ENCODE measurements around the gene SLC50A1. TPM values are rescaled to one million over a fixed set of nuclear protein-coding genes. Genes with fewer than 3 reads are reported as not detected.

The SLC50A1 gene
- total RNA-seq, 1 experiment from 2014 or later, result 24.9 TPM

DNA sequence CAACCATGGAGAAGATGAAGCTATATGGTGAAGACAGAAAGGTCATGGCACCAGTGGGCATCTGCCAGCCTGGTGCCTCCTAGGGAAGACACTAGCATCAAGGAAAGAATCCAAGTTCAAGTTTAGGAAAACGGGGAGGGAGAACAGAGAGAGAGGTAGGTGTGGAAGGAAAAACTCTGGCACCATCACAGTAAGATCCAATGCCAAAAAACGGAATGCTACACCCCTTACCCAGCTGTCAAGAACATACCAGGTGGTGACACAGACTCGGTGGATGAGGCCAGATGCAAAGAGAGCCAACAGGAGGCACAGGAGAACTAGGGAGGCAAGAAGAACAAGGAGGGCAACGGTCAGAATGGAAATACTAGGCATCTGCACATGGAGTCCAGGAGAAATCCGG, 33.9 kb downstream of the SLC50A1 start:
- whole genome bisulfite sequencing (ENCODE audit: extremely low coverage, insufficient read length, low lambda C conversion rate), result no CpG with 5 or more reads among the region's 5 CpGs
- Mint-ChIP-seq H3K9me3 (peaks cover 0 to 4% of the 10 kb centered on the region in 2 experiments; a peak in 3 of 5 replicates), H3K36me3 (ENCODE audit: insufficient read depth in 1 of 3, low read depth in 3 of 3) (peaks cover 3 to 22% (median 16%) of the 10 kb centered on the region in 3 experiments), H3K4me3 (no peak overlapping the region), H3K27ac (no peak overlapping the region), H3K4me1 (peaks cover 17 to 30% of the 10 kb centered on the region in 2 experiments), H3K27me3 (ENCODE audit: low read depth) (no peaks in the 10 kb centered on the region; the same call in 1 of the 2 replicates)
- Histone ChIP-seq H3T11ph (ENCODE audit: low read length) (no peak overlapping the region), H3K79me1 (ENCODE audit: insufficient read depth, low read depth, low read length, poor library complexity, severe bottlenecking) (no peaks in the 10 kb centered on the region), H3K79me2 (ENCODE audit: insufficient read depth, low read length) (no peaks in the 10 kb centered on the region; the same call in 1 of the 2 replicates), H2AFZ (ENCODE audit: low read length) (no peak overlapping the region), H2BK20ac (ENCODE audit: low read depth, low read length, poor library complexity, severe bottlenecking) (no peak overlapping the region), H3K18ac (ENCODE audit: insufficient read length, low read depth, low read length) (no peak overlapping the region), H4K8ac (replicated peaks; ENCODE audit: insufficient read length, low read depth, low read length) (no peak overlapping the region), H2AK5ac (ENCODE audit: insufficient read length, low read length) (no peak overlapping the region), H2BK12ac (ENCODE audit: insufficient read length, low read depth, low read length) (no peak overlapping the region), H2BK120ac (ENCODE audit: low read depth, low read length, poor library complexity, severe bottlenecking) (no peak overlapping the region), H3K56ac (ENCODE audit: insufficient read length, low read depth, low read length) (no peak overlapping the region), H3K9me3 (ENCODE audit: control insufficient read depth, low read depth, low read length) (no peaks in the 10 kb centered on the region), H4K91ac (ENCODE audit: insufficient read length, low read depth, low read length) (no peak overlapping the region), H3K23me2 (ENCODE audit: insufficient read length, low read depth, low read length, poor library complexity, severe bottlenecking) (peaks cover 21% of the 10 kb centered on the region), H3K4ac (ENCODE audit: low read depth, low read length) (no peak overlapping the region), H3K27ac (ENCODE audit: insufficient read length, low read depth, low read length) (no peak overlapping the region), H3K4me2 (ENCODE audit: insufficient read depth, insufficient read length, low read length) (no peak overlapping the region), H2BK5ac (ENCODE audit: insufficient read length, low read length) (no peak overlapping the region), H3K27me3 (ENCODE audit: insufficient read depth, low read length) (no peaks in the 10 kb centered on the region), H3K4me1 (ENCODE audit: insufficient read depth, low read length) (no peaks in the 10 kb centered on the region), H3K23ac (ENCODE audit: insufficient read length, low read depth, low read length) (no peak overlapping the region), H2BK15ac (ENCODE audit: low read depth, low read length) (no peak overlapping the region), H4K20me1 (ENCODE audit: control insufficient read depth, insufficient read depth, insufficient read length) (no peaks in the 10 kb centered on the region), H4K5ac (ENCODE audit: insufficient read length, low read depth, low read length) (no peak overlapping the region), H3K9ac (ENCODE audit: extremely low read depth, insufficient read length, low read length) (no peak overlapping the region), H3K14ac (ENCODE audit: insufficient read depth, low read length) (no peak overlapping the region)
- TF ChIP-seq CTCF (conservative IDR thresholded peaks at IDR 0.05), result no peak
- DNase-seq, result no peak
